ENCODE results near the gene KSR2. TPM values are rescaled to one million over a fixed set of nuclear protein-coding genes. Genes with fewer than 3 reads are reported as not detected.

Gene KSR2
- total RNA-seq, 1 donor from 2014 or later, result not detected

GRCh38 chr12:117595751-117596150 lies 373.0 kb downstream of the KSR2 start:
- Mint-ChIP-seq H3K27me3 (ENCODE audit: low read depth) (peaks cover 6% of the 10 kb centered on the region), H3K9me3 (ENCODE audit: low read depth) (peaks cover 3% of the 10 kb centered on the region), H3K4me3 (ENCODE audit: unreplicated experiment) (no peak overlapping the region), H3K27ac (ENCODE audit: unreplicated experiment) (no peak overlapping the region), H3K4me1 (ENCODE audit: low read depth) (no peaks in the 10 kb centered on the region), H3K36me3 (ENCODE audit: low read depth) (peaks cover 1% of the 10 kb centered on the region)
- no peak for DNase-seq (ENCODE audit: low spot score)
- TF ChIP-seq CTCF (IDR thresholded peaks at IDR 0.05), result no peak

GRCh38 chr12:117594481-117594880 lies 374.3 kb downstream of the KSR2 start:
- DNase-seq (ENCODE audit: low spot score), result no peak
- no peak for TF ChIP-seq CTCF (IDR thresholded peaks at IDR 0.05)

GRCh38 chr12:117593815-117594400 lies 374.9 kb downstream of the KSR2 start:
- TF ChIP-seq CTCF (IDR thresholded peaks at IDR 0.05), result no peak
- H3K27me3 Mint-ChIP-seq (ENCODE audit: low read depth), result peaks cover 6% of the 10 kb centered on the region
- no peak for DNase-seq (ENCODE audit: low spot score)
- H3K9me3 Mint-ChIP-seq (ENCODE audit: low read depth), result peaks cover 11% of the 10 kb centered on the region
- no peak overlapping the region for H3K27ac Mint-ChIP-seq (ENCODE audit: unreplicated experiment)
- peaks cover 1% of the 10 kb centered on the region for H3K36me3 Mint-ChIP-seq (ENCODE audit: low read depth)
- H3K4me1 Mint-ChIP-seq (ENCODE audit: low read depth), result no peaks in the 10 kb centered on the region
- H3K4me3 Mint-ChIP-seq (ENCODE audit: unreplicated experiment), result no peak overlapping the region

More at GRCh38 chr12:117594481-117594880, 374.3 kb downstream of the KSR2 start:
- Mint-ChIP-seq H3K27me3 (ENCODE audit: low read depth) (peaks cover 6% of the 10 kb centered on the region), H3K4me3 (ENCODE audit: unreplicated experiment) (no peak overlapping the region), H3K4me1 (ENCODE audit: low read depth) (no peaks in the 10 kb centered on the region), H3K9me3 (ENCODE audit: low read depth) (peaks cover 11% of the 10 kb centered on the region), H3K36me3 (ENCODE audit: low read depth) (peaks cover 1% of the 10 kb centered on the region), H3K27ac (ENCODE audit: unreplicated experiment) (no peak overlapping the region)

- peaks cover 11% of the 10 kb centered on the region for H3K9me3 Mint-ChIP-seq (ENCODE audit: low read depth)
- no peak for DNase-seq (ENCODE audit: low spot score)
- H3K27ac Mint-ChIP-seq (ENCODE audit: unreplicated experiment), result no peak overlapping the region
- H3K27me3 Mint-ChIP-seq (ENCODE audit: low read depth), result peaks cover 6% of the 10 kb centered on the region
- no peak for TF ChIP-seq CTCF (IDR thresholded peaks at IDR 0.05)
- peaks cover 1% of the 10 kb centered on the region for H3K36me3 Mint-ChIP-seq (ENCODE audit: low read depth)
- H3K4me3 Mint-ChIP-seq (ENCODE audit: unreplicated experiment), result no peak overlapping the region
- H3K4me1 Mint-ChIP-seq (ENCODE audit: low read depth), result no peaks in the 10 kb centered on the region
These were observed 376.0 kb downstream of the KSR2 start for GRCh38 chr12:117592588-117593305.

- Mint-ChIP-seq H3K27ac (ENCODE audit: unreplicated experiment) (no peak overlapping the region), H3K9me3 (ENCODE audit: low read depth) (peaks cover 11% of the 10 kb centered on the region), H3K36me3 (ENCODE audit: low read depth) (peaks cover 1% of the 10 kb centered on the region), H3K4me1 (ENCODE audit: low read depth) (no peaks in the 10 kb centered on the region), H3K27me3 (ENCODE audit: low read depth) (peaks cover 13% of the 10 kb centered on the region), H3K4me3 (ENCODE audit: unreplicated experiment) (no peak overlapping the region)
- no peak for DNase-seq (ENCODE audit: low spot score)
- TF ChIP-seq CTCF (IDR thresholded peaks at IDR 0.05), result no peak
These were observed 377.8 kb downstream of the KSR2 start for GRCh38 chr12:117590999-117591398.
